ENCODE results near the gene DMD.

- TF ChIP-seq CTCF (IDR thresholded peaks at IDR 0.05; ENCODE audit: insufficient read depth, low read depth, low read length), result no peak
- TF ChIP-seq EZH2 (IDR thresholded peaks at IDR 0.05; ENCODE audit: insufficient read depth, low read length), result no peak
Observed at GRCh38 chrX:31606771-31607170, 1604.6 kb downstream of the DMD start.

All from astrocyte (in vitro differentiated cells and primary cell).